ENCODE results near the gene MUC3A.

Gene MUC3A

GRCh38 chr7:100944138-100944537 lies 5.2 kb upstream of the MUC3A start:
- DNase-seq (ENCODE audit: low read depth in 3 of 3), result no peak

GRCh38 chr7:100946111-100946510 lies 3.2 kb upstream of the MUC3A start:
- no peak for DNase-seq (ENCODE audit: low read depth in 3 of 3)

GRCh38 chr7:100946766-100947365 lies 2.5 kb upstream of the MUC3A start:
- DNase-seq (ENCODE audit: low read depth in 3 of 3), result no peak

- DNase-seq (ENCODE audit: low read depth in 3 of 3), result no peak
Measured at GRCh38 chr7:100947792-100948191, 1.5 kb upstream of the MUC3A start.

GRCh38 chr7:100949933-100950443 lies 654 bp downstream of the MUC3A start:
- no peak for DNase-seq (ENCODE audit: low read depth in 3 of 3)

- no peak for DNase-seq (ENCODE audit: low read depth in 3 of 3)
Measured at GRCh38 chr7:100951172-100951571, 1.8 kb downstream of the MUC3A start.

- DNase-seq (ENCODE audit: low read depth in 3 of 3), result no peak
Measured at GRCh38 chr7:100951888-100952560, 2.7 kb downstream of the MUC3A start.

- no peak for DNase-seq (ENCODE audit: low read depth in 3 of 3)
Measured at GRCh38 chr7:100952641-100953040, 3.3 kb downstream of the MUC3A start.

- no peak for DNase-seq (ENCODE audit: low read depth in 3 of 3)
Measured at GRCh38 chr7:100957832-100958421, 8.6 kb downstream of the MUC3A start.

- DNase-seq (ENCODE audit: low read depth in 3 of 3), result no peak
Measured at GRCh38 chr7:100959894-100960293, 10.6 kb downstream of the MUC3A start.

- DNase-seq (ENCODE audit: low read depth in 3 of 3), result no peak
Measured at GRCh38 chr7:100962537-100962936, 13.2 kb downstream of the MUC3A start.

GRCh38 chr7:100963386-100963785 lies 14.1 kb downstream of the MUC3A start:
- DNase-seq (ENCODE audit: low read depth in 3 of 3), result no peak

- no peak for DNase-seq (ENCODE audit: low read depth in 3 of 3)
Measured at GRCh38 chr7:100963874-100964273, 14.5 kb downstream of the MUC3A start.

- DNase-seq (ENCODE audit: low read depth in 3 of 3), result no peak
Measured at GRCh38 chr7:100964630-100965029, 15.3 kb downstream of the MUC3A start.

GRCh38 chr7:100965045-100965722 lies 15.8 kb downstream of the MUC3A start:
- no peak for DNase-seq (ENCODE audit: low read depth in 3 of 3)

GRCh38 chr7:100965723-100966541 lies 16.6 kb downstream of the MUC3A start:
- peak; percentile 52 to 79 (median 53) for DNase-seq (ENCODE audit: low read depth in 3 of 3)

- no peak for DNase-seq (ENCODE audit: low read depth in 3 of 3)
Measured at GRCh38 chr7:100966542-100967291, 17.4 kb downstream of the MUC3A start.

GRCh38 chr7:100967292-100967863 lies 18.0 kb downstream of the MUC3A start:
- DNase-seq (ENCODE audit: low read depth in 3 of 3), result no peak

- DNase-seq (ENCODE audit: low read depth in 3 of 3), result no peak
Measured at GRCh38 chr7:100968031-100968430, 18.7 kb downstream of the MUC3A start.

- no peak for DNase-seq (ENCODE audit: low read depth in 3 of 3)
Measured at GRCh38 chr7:100968650-100969049, 19.3 kb downstream of the MUC3A start.

Data from stimulated activated CD4-positive, alpha-beta T cell treated with anti-CD3 and anti-CD28 coated beads, TNF-alpha, amount 100 ng/mL, for 24 hours (primary cell).